Measurements from ENCODE around the gene OR2M3.
"Not testable (repeated sequence)": the region's sequence is repeated elsewhere in the genome, so short reads cannot be mapped to it uniquely, and the experiment has no call there.

Gene OR2M3

GRCh38 chr1:248196965-248197364 lies at the start of gene OR2M3:
Gene OR2M3, plus strand, starts transcription at chr1:248197265. Its CDS starts 5,803 bp downstream, at chr1:248203068.
- no peak for DNase-seq

- DNase-seq, result no peak
Observed at GRCh38 chr1:248152056-248152827, 44.8 kb upstream of the OR2M3 start.

GRCh38 chr1:248155927-248156326 lies 41.1 kb upstream of the OR2M3 start:
- DNase-seq, result no peak

GRCh38 chr1:248158758-248159157 lies 38.3 kb upstream of the OR2M3 start:
- no peak for DNase-seq

- DNase-seq, result no peak
Observed at GRCh38 chr1:248164031-248164430, 33.0 kb upstream of the OR2M3 start.

GRCh38 chr1:248165186-248165585 lies 31.9 kb upstream of the OR2M3 start:
- DNase-seq, result no peak

GRCh38 chr1:248174521-248174920 lies 22.5 kb upstream of the OR2M3 start, which contains the start of gene OR2M2:
Gene OR2M2, plus strand, starts transcription at chr1:248174821. Its CDS starts 5,165 bp downstream, at chr1:248179986.
- DNase-seq, result no peak

- DNase-seq, result no peak
Observed at GRCh38 chr1:248183996-248184395, 13.1 kb upstream of the OR2M3 start.

- no peak for DNase-seq
Observed at GRCh38 chr1:248187363-248187762, 9.7 kb upstream of the OR2M3 start.

- no peak for DNase-seq
Observed at GRCh38 chr1:248189026-248189425, 8.0 kb upstream of the OR2M3 start.

- no peak for DNase-seq
Observed at GRCh38 chr1:248194117-248194516, 2.9 kb upstream of the OR2M3 start.

GRCh38 chr1:248215880-248216279 lies 18.8 kb downstream of the OR2M3 start:
- DNase-seq, result no peak

- no peak for DNase-seq
Observed at GRCh38 chr1:248225537-248225936, 28.5 kb downstream of the OR2M3 start.

- no peak for DNase-seq
Observed at GRCh38 chr1:248229360-248229908, 32.4 kb downstream of the OR2M3 start.

GRCh38 chr1:248231117-248231516 lies 34.1 kb downstream of the OR2M3 start, which contains the start of gene OR2M4:
Gene OR2M4, plus strand, starts transcription at chr1:248231417. Its CDS starts 7,512 bp downstream, at chr1:248238929.
- no peak for DNase-seq

- no peak for DNase-seq
Observed at GRCh38 chr1:248239478-248239877, 42.4 kb downstream of the OR2M3 start.

GRCh38 chr1:248243204-248243603 lies 46.1 kb downstream of the OR2M3 start:
- DNase-seq, result peak; percentile 8

- DNase-seq, result not testable (repeated sequence)
Observed at GRCh38 chr1:248259309-248259708, 62.2 kb downstream of the OR2M3 start.

Measured in CD4-positive, alpha-beta T cell treated with Interleukin-17A for 4 hours (primary cell).